GM19099 (cell line): Measurements from ENCODE around the gene MSMO1.

Experiments
- POLR2A ChIP-seq: IDR thresholded peaks from 3 replicates; pipeline ENCODE4 v1.6.1; 2011; ENCODE audit warnings: low read depth; ENCODE audit not compliant: insufficient read length; ENCODE audit errors: extremely low read depth

Gene MSMO1

DNA sequence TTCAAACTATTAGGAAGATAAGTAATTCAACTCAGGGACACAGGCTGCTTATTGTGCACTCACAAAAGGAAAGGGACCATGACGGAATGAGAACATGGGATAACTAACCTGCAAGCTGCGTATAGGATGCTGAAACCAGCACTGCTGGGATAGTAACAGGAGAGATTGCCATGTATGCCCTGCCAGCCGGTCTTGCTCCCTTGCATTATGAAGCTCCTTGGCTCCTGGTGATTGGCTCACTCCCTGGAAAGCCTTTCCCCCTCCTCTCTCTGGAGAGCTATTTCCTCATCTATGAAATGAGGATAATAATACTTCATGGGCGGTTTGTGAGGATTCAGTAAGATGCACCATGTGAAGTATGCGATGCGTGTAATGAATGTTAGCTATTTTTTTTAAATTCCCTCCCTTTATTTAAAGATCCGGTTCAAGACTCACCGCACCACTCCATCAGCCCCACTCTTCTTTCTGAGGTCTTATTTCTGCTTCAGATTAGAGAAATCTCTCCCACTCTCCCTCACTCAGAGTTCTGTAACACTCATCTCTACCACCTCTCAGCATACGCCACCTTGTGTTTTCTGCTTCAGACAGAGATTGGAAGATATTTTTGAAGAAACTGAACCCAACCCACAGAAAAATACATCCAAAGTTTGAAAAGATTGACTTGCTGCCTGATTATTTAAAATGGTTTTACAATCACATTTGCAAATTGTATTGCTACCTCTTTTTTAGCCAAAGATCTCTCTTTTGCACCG lies 18.4 kb downstream of the MSMO1 start:
- no peak for TF ChIP-seq POLR2A

DNA sequence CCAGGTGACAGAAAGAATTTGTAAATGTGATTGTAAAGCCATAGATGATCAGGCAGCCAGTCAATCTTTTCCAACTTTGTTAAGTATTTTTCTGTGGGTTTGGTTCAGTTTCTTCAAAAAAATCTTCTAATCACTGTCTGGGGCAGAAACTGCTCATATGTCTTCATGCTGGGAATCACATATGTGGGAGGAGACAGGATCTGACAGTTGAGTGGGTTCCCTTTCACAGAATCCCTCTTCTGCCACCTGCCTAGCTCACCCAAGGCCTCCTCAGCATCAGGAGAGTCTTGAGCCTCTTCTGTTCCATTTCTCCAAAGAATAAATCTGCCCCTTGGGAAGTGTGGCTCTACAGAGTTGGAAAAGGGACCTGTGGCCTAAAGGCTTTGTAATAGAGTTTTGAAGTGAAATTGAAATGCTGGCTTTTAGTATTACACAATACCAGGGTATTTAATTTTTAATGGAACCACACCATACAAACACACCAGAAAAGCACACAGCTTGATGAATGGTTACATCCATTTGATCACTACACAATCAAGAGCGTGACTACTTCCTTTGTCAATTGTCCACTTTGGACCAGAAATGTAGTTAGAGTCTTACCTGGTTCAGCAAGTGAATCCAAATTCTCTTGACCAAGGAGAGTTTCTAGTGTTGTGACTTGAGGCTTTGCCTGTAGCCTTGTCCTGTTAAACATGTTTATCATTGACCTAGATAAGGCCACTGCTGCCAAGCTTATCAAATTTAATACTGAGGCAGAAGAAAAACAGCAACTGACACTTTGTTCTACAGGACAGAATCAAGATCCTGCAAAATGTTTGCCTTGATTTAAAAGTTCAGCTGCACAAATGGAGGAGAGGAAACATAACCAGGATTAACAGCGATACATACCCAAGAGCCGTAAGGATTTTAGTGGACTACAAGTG lies 20.4 kb downstream of the MSMO1 start:
- TF ChIP-seq POLR2A: no peak

DNA sequence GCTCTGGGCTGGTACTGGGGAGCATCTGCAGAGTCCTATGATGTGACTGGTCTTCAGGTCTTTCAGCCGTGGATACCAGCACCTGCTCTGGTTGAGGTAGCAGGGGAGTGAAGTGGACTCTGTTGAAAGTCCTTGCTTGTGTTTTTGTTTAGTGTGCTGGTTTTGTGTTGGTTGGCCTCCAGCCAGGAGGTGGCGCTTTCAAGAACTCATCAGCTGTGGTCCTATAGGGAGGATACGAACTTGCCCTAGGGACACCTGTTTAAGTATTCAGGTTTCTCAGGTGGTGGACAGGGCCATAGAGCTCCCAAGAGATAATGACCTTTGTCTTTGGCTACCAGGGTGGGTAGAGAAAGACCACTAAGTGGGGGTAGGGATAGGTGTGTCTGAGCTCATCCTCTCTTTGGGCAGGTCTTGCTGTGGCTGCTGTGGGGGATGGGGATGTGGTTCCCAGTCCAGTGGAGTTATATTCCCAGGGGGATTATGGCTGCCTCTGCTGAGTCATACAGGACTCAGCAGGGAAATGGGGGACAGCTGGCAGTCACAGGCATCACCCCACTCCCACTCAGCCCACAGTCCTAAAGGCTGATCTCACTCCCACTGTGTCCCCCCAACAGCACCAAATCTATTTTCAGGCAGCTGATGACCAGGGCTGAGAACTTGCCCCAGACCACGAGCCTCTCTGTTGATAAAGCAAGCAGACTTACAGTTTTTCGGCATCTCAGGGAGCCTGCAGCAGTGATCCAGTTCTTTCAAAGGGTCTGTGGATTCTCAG lies 24.1 kb downstream of the MSMO1 start:
- TF ChIP-seq POLR2A: no peak

DNA sequence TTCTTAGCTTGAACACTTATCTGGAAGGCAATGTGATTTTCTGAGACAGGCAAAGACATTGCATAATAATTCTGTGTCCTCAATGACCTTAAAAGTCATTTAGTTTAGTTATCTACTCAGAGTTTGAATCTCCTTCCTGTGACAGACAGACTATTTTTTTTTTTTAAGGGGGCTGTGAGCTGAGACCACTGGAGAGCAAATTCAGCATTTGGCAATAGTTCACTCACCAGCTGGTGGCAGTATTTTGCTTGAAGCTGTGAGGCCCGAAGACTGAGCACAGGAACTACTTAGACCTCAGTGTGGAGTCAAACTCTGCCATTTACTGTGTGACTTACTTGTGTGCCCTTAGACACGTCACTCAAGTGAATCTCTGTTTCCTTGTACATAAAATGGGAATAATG lies 28.4 kb downstream of the MSMO1 start:
- TF ChIP-seq POLR2A: no peak

GRCh38 chr4:165359506-165359905 lies 32.0 kb downstream of the MSMO1 start:
- TF ChIP-seq POLR2A: no peak

DNA sequence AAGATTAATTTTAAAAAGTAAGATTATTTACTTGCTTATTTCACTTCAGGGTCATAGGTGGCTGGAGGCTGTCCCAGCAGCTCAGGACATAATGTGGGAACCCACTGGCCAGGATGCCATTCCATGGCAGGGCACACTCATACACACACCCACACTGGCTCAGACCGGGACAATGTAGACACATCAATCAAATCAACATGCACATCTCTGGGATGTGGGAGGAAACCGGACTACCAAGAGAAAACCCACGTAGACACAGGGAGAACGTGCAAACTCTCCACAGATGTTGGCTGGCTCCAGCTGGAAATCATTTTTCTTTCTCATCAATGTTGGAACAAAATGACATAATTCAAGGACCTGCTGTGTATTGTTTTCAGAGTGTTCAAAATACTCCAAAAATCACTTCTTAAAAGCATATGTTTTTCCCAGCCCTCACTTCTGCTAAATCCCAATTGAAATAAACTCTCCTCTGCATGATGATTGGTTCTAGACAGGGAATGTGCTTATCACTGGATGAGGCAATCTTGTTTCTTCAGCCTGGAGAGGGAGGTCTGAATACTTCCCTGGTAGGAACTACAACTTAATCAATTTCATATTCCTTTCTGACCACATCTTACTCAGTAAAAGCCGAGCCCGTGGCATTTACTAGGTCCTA lies 32.7 kb downstream of the MSMO1 start:
- no peak for TF ChIP-seq POLR2A

GRCh38 chr4:165360985-165361670 lies 33.7 kb downstream of the MSMO1 start:
- no peak for TF ChIP-seq POLR2A

DNA sequence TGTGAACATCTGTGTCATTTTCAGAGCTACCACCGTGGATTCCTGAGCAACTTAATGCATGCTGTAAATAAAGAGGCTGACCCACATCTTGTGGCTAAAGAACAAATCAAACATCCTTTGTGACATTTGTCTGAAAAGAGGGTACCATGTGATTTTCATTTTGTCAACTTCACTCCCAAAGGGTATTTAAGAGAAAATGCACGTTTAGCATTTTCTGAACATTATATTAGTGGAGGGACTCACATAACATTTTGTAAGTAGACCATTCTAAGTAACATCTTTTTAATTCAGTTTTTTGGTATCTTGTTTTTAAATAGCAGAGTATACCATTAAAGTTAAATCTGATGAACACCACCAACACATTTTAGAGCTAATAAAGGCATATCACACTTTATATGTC lies 34.3 kb downstream of the MSMO1 start:
- no peak for TF ChIP-seq POLR2A

DNA sequence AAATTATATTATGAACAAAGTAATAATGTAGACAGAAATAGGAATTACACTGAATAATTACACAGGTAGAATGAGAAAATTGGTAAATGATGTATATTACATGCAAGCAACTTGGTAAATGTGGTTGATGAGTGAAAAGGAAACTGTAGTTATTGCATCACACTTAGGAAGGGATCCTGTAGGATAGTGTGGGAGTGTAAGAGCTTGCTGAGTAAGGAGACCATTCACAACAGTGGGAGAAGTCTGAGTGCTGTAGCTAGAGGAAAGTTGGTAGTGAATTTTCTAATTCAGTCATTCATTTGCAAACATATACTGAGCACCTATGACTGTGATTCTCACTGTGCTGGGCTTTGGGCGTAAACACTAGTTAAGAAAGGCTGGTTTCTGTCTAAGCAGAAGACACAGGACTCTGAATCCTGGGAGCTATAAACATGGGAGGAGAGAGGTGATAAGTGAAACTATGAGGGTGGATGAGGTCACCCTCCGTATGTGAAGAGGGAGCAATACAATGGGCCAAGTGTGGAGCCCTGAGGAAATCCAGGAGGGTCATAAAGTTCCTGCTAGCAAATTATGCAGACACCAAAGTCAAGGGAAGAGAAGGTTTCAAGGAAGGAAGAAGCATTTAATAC lies 37.1 kb downstream of the MSMO1 start:
- TF ChIP-seq POLR2A: no peak

- TF ChIP-seq POLR2A: no peak
Measured at GRCh38 chr4:165367040-165367439, 39.6 kb downstream of the MSMO1 start.

DNA sequence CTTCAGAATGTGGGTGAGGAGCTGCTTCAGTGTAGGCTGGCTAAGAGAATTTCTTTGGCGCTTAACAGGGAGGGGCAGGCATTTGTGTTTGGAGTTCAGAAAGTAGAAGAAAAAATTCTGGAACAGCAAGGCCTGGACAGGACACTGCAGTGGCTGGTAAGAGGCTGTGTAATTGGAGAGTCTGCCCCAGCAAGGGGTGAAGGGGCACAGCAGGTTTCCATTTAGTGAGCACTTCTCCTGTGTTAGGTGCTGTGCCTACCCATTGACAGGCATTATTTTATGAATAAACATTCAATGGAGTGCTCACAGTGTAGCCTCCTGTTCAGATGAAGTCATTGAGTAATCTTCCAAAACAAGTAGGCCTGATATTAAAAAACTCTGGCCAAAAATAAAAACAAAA lies 40.6 kb downstream of the MSMO1 start:
- TF ChIP-seq POLR2A: no peak

- TF ChIP-seq POLR2A: no peak
Measured at GRCh38 chr4:165368567-165368966, 41.1 kb downstream of the MSMO1 start.

- TF ChIP-seq POLR2A: no peak
Measured at GRCh38 chr4:165369522-165369921, 42.1 kb downstream of the MSMO1 start.

DNA sequence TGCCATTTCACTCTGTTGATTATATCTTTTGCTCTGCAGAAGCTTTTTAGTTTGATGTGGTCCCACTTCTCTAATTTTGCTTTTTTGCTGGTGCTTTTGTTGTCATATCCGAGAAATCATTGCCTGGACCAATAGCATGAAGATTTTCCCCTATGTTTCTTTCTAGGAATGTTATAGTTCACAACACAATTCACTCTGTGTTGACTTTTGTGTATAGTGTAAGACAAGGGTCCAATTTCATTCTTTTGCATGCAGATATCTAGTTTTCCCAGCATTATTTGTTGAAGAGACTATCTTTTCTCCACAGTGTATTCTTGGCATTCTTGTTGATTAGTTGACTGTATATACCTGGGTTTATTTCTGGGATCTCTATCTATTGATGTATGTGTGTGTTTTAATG lies 43.1 kb downstream of the MSMO1 start:
- no peak for TF ChIP-seq POLR2A

- TF ChIP-seq POLR2A: no peak
Measured at GRCh38 chr4:165375465-165375864, 48.0 kb downstream of the MSMO1 start.

DNA sequence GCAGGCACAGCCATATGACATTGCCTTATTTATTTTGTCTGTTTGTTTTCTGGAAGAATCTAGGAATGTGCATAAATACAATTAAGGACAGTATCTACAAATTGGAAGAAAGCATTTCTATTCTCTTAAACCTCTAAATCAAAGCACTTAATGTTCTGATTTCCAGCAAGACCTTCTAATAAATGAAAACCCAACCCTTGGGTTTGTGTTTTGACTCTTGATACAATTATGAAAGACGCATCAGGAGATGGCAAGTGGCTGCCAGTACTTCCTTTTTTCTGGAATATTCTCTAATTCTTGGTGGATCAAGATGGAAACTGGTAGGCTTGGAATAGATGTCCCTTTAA lies 50.9 kb downstream of the MSMO1 start:
- no peak for TF ChIP-seq POLR2A
